Sigmoid colon (tissue), 7 donors: ENCODE measurements around the gene KCNF1. TPM values are rescaled to one million over a fixed set of nuclear protein-coding genes. Genes with fewer than 3 reads are reported as not detected.

Experiments used
- DNase-seq: peaks from one replicate; pipeline ENCODE4 v3.0.0-alpha.2; 2019
- H3K27ac ChIP-seq, 4 donors: fragments of 200-600 bp; sonication (generic); one replicate each; pipeline ENCODE4 v1.5.1; 2016 to 2019; ENCODE audit warnings: mild to moderate bottlenecking in 1 of 4
- H3K27me3 ChIP-seq, 3 donors: fragments of 200-600 bp; sonication (generic); one replicate each; pipeline ENCODE4 v1.5.1; 2019; ENCODE audit warnings: mild to moderate bottlenecking in 1 of 3
- H3K36me3 ChIP-seq, 4 donors: fragments of 200-600 bp; sonication (generic); one replicate each; pipeline ENCODE4 v1.5.1; 2016 to 2019
- H3K4me1 ChIP-seq, 4 donors: fragments of 200-600 bp; sonication (generic); one replicate each; pipeline ENCODE4 v1.5.1; 2017 to 2019
- H3K4me3 ChIP-seq, 4 donors: fragments of 200-600 bp; sonication (generic); one replicate each; pipeline ENCODE4 v1.5.1; 2017 to 2019; ENCODE audit warnings: mild to moderate bottlenecking in 2 of 4, moderate library complexity in 1 of 4
- H3K9me3 ChIP-seq, 4 donors: fragments of 200-600 bp in 3 of 4; sonication (generic) in 3 of 4; one replicate each; pipeline versions ENCODE4 v1.5.1 to v1.6.1; 2013 to 2019
- EP300 ChIP-seq, 4 donors: sonication (generic); formaldehyde crosslinking; IDR thresholded peaks; one replicate each; pipeline ENCODE4 v1.6.1; 2017; ENCODE audit warnings: antibody characterized with exemption in 4 of 4
- POLR2A ChIP-seq, 2 donors: fragments of 450-650 bp; IDR thresholded peaks; one replicate each; pipeline ENCODE4 v1.6.1; 2016; ENCODE audit warnings: antibody characterized with exemption in 2 of 2, mild to moderate bottlenecking in 2 of 2, moderate library complexity in 2 of 2
- POLR2AphosphoS5 ChIP-seq, 4 donors: sonication (generic); formaldehyde crosslinking; IDR thresholded peaks; one replicate each; pipeline ENCODE4 v1.6.1; 2017; ENCODE audit warnings: antibody characterized with exemption in 4 of 4
- WGBS, 2 donors: extraction: QIAGEN DNeasy Blood & Tissue Kit; methylation state at CpG; one replicate each; pipeline ENCODE4 v1.1.7; 2013; 5-methylcytosine and 5-hydroxymethylcytosine counted together
- intact Hi-C: fragments of 100-400 bp; cut with DNase I; formaldehyde crosslinking; loops from one replicate; pipeline ENCODE4 v1.15.1; 2023
- polyA plus RNA-seq, 3 donors: library from polyadenylated mRNA; stranded (reverse); fragments of 200-250 nt; gene quantifications; one replicate each; pipeline ENCODE4 v1.2.3, GENCODE V29; 2013
- total RNA-seq, 4 donors: library from RNA; depleted of rRNA; stranded (reverse); fragments of >200 nt; gene quantifications; one replicate each; pipeline ENCODE4 v1.1.0, GENCODE V29; 2016
- TF ChIP-seq, protein P1 (sequence below), 4 experiments: fragments of 450-650 bp in 3 of 4; fragments of 200-600 bp in 1 of 4; IDR thresholded peaks; one replicate each; pipeline ENCODE4 v1.5.1; 2016 to 2019; ENCODE audit warnings: antibody characterized with exemption in 4 of 4, mild to moderate bottlenecking in 3 of 4, moderate library complexity in 2 of 4
- donor health status: healthy with polysubstance abuse.
- donor health status: Bipolar disorder and iron deficiency.
- donor health status: healthy.

KCNF1 gene
- total and polyA plus RNA-seq, 7 donors = 0.16 to 1.4 (median 0.94) TPM; not detected in 1

DNA sequence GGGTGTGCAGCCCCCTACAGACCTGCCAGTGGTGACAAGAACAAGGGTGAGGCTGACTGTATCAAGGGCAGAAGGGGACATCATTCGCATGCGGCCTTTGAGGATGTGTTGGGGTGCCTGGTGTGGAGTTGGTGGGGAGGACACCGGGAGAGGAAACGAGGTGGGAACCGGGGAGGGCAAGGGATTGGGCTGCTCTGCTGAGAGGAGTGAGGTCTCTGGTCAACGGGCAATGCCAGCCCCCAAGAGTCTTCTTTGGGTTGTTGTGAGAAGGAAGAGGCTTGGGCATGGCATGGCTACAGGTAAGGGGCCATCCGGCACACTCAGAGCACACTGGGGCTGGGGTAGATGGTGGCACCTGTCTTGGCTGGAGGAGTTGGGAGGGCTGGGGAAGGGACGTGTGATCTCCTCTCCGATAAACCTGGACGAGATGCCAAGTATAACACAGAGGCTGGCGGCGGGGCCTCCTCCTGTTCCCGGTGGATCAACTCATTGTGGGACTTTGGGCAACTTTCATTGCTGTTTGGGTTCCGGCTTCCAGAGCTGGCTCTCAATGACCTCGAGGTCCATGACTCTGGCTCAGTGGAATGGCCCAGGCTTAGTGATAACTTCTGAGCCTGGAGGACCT is 37.0 kb downstream of the KCNF1 start:
- intact Hi-C loops = no loop called here
- Histone ChIP-seq H3K36me3 (no peaks in the 10 kb centered on the region), H3K27ac (no peak overlapping the region), H3K4me1 (no peaks in the 10 kb centered on the region), H3K9me3 (no peaks in the 10 kb centered on the region), H3K4me3 (no peak overlapping the region), H3K27me3 (peaks cover 0 to 5% (median 0%) of the 10 kb centered on the region in 3 donors)
- no peak for DNase-seq
- WGBS, 2 donors = 89 to 93% methylated on average over 15 of the region's 15 CpGs
- TF ChIP-seq POLR2AphosphoS5 (IDR thresholded peaks at IDR 0.05) (no peak), EP300 (IDR thresholded peaks at IDR 0.05) (no peak), POLR2A (IDR thresholded peaks at IDR 0.05) (no peak)
- TF ChIP-seq, protein P1, sequence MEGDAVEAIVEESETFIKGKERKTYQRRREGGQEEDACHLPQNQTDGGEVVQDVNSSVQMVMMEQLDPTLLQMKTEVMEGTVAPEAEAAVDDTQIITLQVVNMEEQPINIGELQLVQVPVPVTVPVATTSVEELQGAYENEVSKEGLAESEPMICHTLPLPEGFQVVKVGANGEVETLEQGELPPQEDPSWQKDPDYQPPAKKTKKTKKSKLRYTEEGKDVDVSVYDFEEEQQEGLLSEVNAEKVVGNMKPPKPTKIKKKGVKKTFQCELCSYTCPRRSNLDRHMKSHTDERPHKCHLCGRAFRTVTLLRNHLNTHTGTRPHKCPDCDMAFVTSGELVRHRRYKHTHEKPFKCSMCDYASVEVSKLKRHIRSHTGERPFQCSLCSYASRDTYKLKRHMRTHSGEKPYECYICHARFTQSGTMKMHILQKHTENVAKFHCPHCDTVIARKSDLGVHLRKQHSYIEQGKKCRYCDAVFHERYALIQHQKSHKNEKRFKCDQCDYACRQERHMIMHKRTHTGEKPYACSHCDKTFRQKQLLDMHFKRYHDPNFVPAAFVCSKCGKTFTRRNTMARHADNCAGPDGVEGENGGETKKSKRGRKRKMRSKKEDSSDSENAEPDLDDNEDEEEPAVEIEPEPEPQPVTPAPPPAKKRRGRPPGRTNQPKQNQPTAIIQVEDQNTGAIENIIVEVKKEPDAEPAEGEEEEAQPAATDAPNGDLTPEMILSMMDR (IDR thresholded peaks at IDR 0.05) = no peak

DNA sequence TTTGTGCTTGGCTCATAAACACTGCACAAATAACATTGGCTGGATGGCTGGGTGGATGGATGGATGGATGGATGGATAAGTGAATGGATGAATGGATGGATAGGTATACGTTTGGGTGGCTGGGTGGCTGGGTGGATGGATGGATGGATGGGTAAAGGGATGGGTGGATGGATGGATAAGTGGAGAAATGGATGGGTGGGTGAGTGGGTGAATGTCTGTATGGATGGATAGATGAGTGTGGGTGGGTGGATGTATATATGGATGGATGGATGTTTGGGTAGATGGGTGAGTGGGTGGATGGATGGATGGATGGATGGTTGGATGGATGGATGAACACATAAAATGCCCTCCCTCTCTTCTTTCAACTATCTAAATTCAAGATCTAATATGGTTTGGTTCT is 38.1 kb downstream of the KCNF1 start:
- 61 to 75% methylated on average over 1 of the region's 1 CpG for WGBS, 2 donors
- H3K27ac ChIP-seq = no peak overlapping the region
- no peaks in the 10 kb centered on the region for H3K4me1 ChIP-seq
- H3K9me3 ChIP-seq = no peaks in the 10 kb centered on the region
- TF ChIP-seq EP300 (IDR thresholded peaks at IDR 0.05) = no peak
- TF ChIP-seq, protein P1 (IDR thresholded peaks at IDR 0.05) = no peak
- no peak for TF ChIP-seq POLR2AphosphoS5 (IDR thresholded peaks at IDR 0.05)
- no peak for TF ChIP-seq POLR2A (IDR thresholded peaks at IDR 0.05)
- DNase-seq = no peak
- H3K36me3 ChIP-seq = no peaks in the 10 kb centered on the region
- intact Hi-C loops = no loop called here
- H3K27me3 ChIP-seq = peaks cover 0 to 5% (median 0%) of the 10 kb centered on the region in 3 donors
- no peak overlapping the region for H3K4me3 ChIP-seq

DNA sequence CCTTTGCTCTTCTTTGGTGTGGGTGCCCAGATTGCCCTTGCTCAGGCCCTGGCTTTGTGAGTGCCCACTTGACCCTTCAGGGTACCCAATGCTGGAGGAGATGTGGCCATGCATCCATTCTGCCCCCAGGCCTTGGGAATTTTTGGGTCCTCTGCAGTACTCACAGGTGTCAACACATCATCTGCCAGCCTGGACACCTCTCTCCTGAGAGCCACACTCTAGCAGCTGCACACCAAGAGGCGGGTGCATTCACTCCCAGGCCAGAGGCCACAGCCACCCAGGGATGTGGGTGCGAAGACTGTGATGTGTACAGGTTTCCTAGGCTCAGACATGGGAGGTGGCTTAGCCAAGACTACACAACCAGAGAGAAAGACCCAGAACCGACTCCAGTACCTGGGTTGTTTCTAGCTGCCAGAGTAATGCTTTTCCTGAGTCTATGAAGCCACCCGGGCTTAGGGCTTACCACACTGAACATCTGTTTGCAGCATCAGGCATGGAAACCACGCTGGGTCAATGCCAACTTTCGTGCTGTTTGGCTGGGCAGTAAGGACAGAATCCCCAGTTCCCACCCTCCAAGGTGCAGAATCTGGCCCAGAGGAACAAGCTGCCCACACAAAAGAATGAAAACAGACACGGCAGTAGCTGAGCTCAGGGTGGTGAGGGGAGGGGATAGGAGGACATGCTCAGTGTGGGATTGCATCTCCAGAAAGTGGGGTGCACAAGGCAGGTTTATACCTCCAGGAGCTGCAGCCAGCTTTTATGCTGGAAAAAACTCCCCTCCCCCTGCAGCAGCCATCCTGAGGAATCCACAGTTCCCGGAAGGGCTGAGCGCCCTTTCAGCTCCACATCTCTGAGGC is 40.1 kb downstream of the KCNF1 start:
- Histone ChIP-seq H3K4me1 (no peaks in the 10 kb centered on the region), H3K36me3 (no peaks in the 10 kb centered on the region), H3K27me3 (no peaks in the 10 kb centered on the region), H3K4me3 (no peak overlapping the region), H3K27ac (no peak overlapping the region), H3K9me3 (no peaks in the 10 kb centered on the region)
- intact Hi-C loops = no loop called here
- WGBS, 2 donors = 70 to 71% methylated on average over 9 of the region's 9 CpGs
- TF ChIP-seq, protein P1 (IDR thresholded peaks at IDR 0.05) = no peak
- no peak for TF ChIP-seq EP300 (IDR thresholded peaks at IDR 0.05)
- TF ChIP-seq POLR2A (IDR thresholded peaks at IDR 0.05) = no peak
- no peak for DNase-seq

DNA sequence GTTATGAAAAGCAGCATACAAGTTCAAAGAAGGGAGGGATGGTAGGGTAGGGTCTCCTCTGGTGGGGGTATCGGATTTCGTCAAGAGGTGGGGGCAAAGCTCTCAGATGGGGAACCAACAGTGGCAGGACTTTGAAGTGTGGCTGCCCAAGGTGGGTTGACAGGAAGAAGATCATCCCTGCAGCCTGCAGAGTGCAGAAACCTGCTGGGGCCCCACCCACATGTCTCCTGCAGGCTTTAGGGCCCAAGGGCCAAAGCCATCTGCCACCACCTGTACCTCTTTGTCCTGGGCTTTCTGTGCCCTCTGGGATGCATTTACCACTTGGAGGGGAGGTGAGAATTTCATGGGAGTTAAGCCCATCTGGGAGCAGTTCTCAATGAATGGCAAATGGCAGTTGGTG is 42.7 kb downstream of the KCNF1 start:
- DNase-seq = no peak
- TF ChIP-seq POLR2AphosphoS5 (IDR thresholded peaks at IDR 0.05) (no peak), EP300 (IDR thresholded peaks at IDR 0.05) (no peak), POLR2A (IDR thresholded peaks at IDR 0.05) (no peak)
- TF ChIP-seq, protein P1 (IDR thresholded peaks at IDR 0.05) = no peak
- no peaks in the 10 kb centered on the region for H3K4me1 ChIP-seq
- H3K27me3 ChIP-seq = no peaks in the 10 kb centered on the region
- no peaks in the 10 kb centered on the region for H3K9me3 ChIP-seq
- no peak overlapping the region for H3K27ac ChIP-seq
- 93 to 95% methylated on average over 2 of the region's 2 CpGs for WGBS, 2 donors
- H3K36me3 ChIP-seq = no peaks in the 10 kb centered on the region
- no peak overlapping the region for H3K4me3 ChIP-seq
- intact Hi-C loops = no loop called here
